Panc1 (cell line): ENCODE measurements around the gene RCOR3. TPM values are rescaled to one million over a fixed set of nuclear protein-coding genes. Genes with fewer than 3 reads are reported as not detected.

Experiments
- ATAC-seq: fragments of 200-7000 bp; cut with Tn5 transposase; 2 replicates; pipeline ENCODE4 v1.9.1; 2020; ENCODE audit warnings: mild to moderate bottlenecking, moderate library complexity
- BruUV-seq: library from RNA; stranded (reverse); fragments of 400-500 nt; replicated peaks from 2 replicates; lab custom pipeline; 2021; lab: Mats Ljungman, UMichigan
- CTCF ChIA-PET: fragments of 300-600 bp; sonication (Branson Sonifier 250); formaldehyde crosslinking; loops from one replicate; lab custom pipeline; 2022; ENCODE audit warnings: antibody characterized with exemption; lab: Charles Lee
- POLR2A ChIA-PET: fragments of 300-600 bp; sonication (Branson Sonifier 250); formaldehyde crosslinking; loops from one replicate; lab custom pipeline; 2022; ENCODE audit warnings: antibody characterized with exemption; lab: Charles Lee
- DNase-seq: peaks from one replicate; pipeline ENCODE4 v3.0.0-alpha.2; 2010; ENCODE audit warnings: low read depth, low spot score
- H3K27ac ChIP-seq: 2 replicates; pipeline ENCODE4 v1.5.1; 2011; ENCODE audit warnings: mild to moderate bottlenecking, low read length, inconsistent platforms
- H3K27me3 ChIP-seq: fragments of 200-500 bp; sonication (Bioruptor generic); 2 replicates; pipeline ENCODE4 v1.6.0; 2014; ENCODE audit warnings: low read length, inconsistent platforms; ENCODE audit not compliant: control insufficient read depth, insufficient read depth
- H3K36me3 ChIP-seq: fragments of 200-500 bp; sonication (Bioruptor generic); 2 replicates; pipeline ENCODE4 v1.5.1; 2014; ENCODE audit warnings: inconsistent platforms, mild to moderate bottlenecking, low read length, moderate library complexity; ENCODE audit not compliant: control insufficient read depth, insufficient read depth
- H3K4me1 ChIP-seq: 2 replicates; pipeline ENCODE4 v1.5.1; 2011; ENCODE audit warnings: inconsistent platforms, mild to moderate bottlenecking, low read length, moderate library complexity; ENCODE audit not compliant: control insufficient read depth, insufficient read depth
- H3K4me3 ChIP-seq, 2 experiments: 2 replicates each; pipeline ENCODE4 v1.5.1; 2011 to 2012; ENCODE audit warnings: low read depth in 2 of 2, low read length in 2 of 2, mild to moderate bottlenecking in 2 of 2, inconsistent platforms in 1 of 2, moderate library complexity in 1 of 2
- H3K9me3 ChIP-seq: fragments of 200-500 bp; sonication (Bioruptor generic); 2 replicates; pipeline ENCODE4 v1.5.1; 2014; ENCODE audit warnings: low read depth, mild to moderate bottlenecking, inconsistent platforms, low read length, moderate library complexity; ENCODE audit not compliant: control insufficient read depth, insufficient read depth
- POLR2AphosphoS5 ChIP-seq: IDR thresholded peaks from 2 replicates; pipeline ENCODE4 v1.6.1; 2012; ENCODE audit warnings: mild to moderate bottlenecking, low read depth, low read length, moderate library complexity
- REST ChIP-seq, 2 experiments: IDR thresholded peaks; 2 replicates each; pipeline ENCODE4 v1.6.1; 2011 to 2012; ENCODE audit warnings: low read depth in 2 of 2, control low read depth in 1 of 2, low read length in 1 of 2, mild to moderate bottlenecking in 1 of 2, moderate library complexity in 1 of 2; ENCODE audit not compliant: insufficient read depth in 1 of 2
- SIN3A ChIP-seq: IDR thresholded peaks from 2 replicates; pipeline ENCODE4 v1.6.1; 2012; ENCODE audit warnings: low read depth, mild to moderate bottlenecking, low read length, moderate library complexity, borderline replicate concordance; ENCODE audit not compliant: insufficient read depth
- TCF7L2 ChIP-seq: IDR thresholded peaks from 2 replicates; pipeline ENCODE4 v1.6.1; 2011; ENCODE audit warnings: mild to moderate bottlenecking, low read depth, low read length, inconsistent platforms
- in situ Hi-C: cut with HindIII; loops from 2 replicates; pipeline ENCODE4 v1.10.0; 2016; ENCODE audit warnings: low sequenced_read_pairs, low pct_unique_long_range_greater_than_20kb
- intact Hi-C: fragments of 100-400 bp; cut with micrococcal nuclease; formaldehyde crosslinking; loops from one replicate; pipeline ENCODE4 v1.10.0; 2022; ENCODE audit not compliant: unreplicated experiment
- total RNA-seq: library from RNA; stranded (reverse); gene quantifications from one replicate; pipeline ENCODE4 v1.2.1, GENCODE V29; 2021; ENCODE audit not compliant: unreplicated experiment
- TF ChIP-seq, protein P1 (sequence below): fragments of 450-650 bp; IDR thresholded peaks from 2 replicates; pipeline ENCODE4 v1.5.1; 2017; ENCODE audit warnings: mild to moderate bottlenecking

RCOR3 gene
- total RNA-seq, 1 experiment from 2014 or later, result 40.4 TPM

DNA sequence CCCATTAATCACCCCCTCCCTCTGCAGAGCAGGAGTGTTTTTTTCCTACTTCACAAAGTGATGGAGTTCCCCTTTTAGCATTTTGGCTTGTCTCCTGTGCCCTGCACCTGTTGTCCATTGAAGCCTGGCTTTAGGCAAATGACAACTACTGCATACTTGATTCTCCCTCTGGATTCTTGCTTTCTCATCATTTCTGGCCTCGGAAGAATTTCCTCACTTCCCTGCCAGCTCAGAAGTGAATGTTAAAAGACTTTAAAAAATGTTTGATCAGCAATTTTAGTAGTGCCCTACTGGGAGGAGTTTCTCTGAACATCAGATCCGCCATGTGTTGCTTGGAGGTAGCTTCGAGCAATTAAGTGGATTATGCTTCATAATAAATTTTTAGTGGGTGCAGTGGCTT lies 28.1 kb downstream of the RCOR3 start:
- H3K4me1 ChIP-seq, result no peaks in the 10 kb centered on the region
- intact Hi-C loops, result no loop called here
- ChIA-PET POLR2A (no interaction called here), CTCF (no interaction called here)
- TF ChIP-seq, protein P1, sequence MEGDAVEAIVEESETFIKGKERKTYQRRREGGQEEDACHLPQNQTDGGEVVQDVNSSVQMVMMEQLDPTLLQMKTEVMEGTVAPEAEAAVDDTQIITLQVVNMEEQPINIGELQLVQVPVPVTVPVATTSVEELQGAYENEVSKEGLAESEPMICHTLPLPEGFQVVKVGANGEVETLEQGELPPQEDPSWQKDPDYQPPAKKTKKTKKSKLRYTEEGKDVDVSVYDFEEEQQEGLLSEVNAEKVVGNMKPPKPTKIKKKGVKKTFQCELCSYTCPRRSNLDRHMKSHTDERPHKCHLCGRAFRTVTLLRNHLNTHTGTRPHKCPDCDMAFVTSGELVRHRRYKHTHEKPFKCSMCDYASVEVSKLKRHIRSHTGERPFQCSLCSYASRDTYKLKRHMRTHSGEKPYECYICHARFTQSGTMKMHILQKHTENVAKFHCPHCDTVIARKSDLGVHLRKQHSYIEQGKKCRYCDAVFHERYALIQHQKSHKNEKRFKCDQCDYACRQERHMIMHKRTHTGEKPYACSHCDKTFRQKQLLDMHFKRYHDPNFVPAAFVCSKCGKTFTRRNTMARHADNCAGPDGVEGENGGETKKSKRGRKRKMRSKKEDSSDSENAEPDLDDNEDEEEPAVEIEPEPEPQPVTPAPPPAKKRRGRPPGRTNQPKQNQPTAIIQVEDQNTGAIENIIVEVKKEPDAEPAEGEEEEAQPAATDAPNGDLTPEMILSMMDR, result no peak
- TF ChIP-seq TCF7L2, result no peak
- no TSS peak for BruUV-seq
- H3K36me3 ChIP-seq, result peaks cover 37% of the 10 kb centered on the region
- DNase-seq (no peak), ATAC-seq (no peak)
- H3K27me3 ChIP-seq, result no peaks in the 10 kb centered on the region
- no peak overlapping the region for H3K27ac ChIP-seq
- in situ Hi-C loops, result no loop called here
- H3K4me3 ChIP-seq, result no peak overlapping the region
- H3K9me3 ChIP-seq, result no peaks in the 10 kb centered on the region

- in situ Hi-C loops, result no loop called here
- intact Hi-C loops, result no loop called here
- Histone ChIP-seq H3K9me3 (no peaks in the 10 kb centered on the region), H3K4me1 (no peaks in the 10 kb centered on the region), H3K36me3 (peaks cover 67% of the 10 kb centered on the region), H3K27me3 (no peaks in the 10 kb centered on the region), H3K27ac (no peak overlapping the region), H3K4me3 (no peak overlapping the region)
- POLR2A ChIA-PET, result no interaction called here
- ATAC-seq (no peak), DNase-seq (no peak)
- TSS peak; percentile 5 for BruUV-seq
- CTCF ChIA-PET, result no interaction called here
- TF ChIP-seq POLR2AphosphoS5 (no peak), SIN3A (no peak), TCF7L2 (no peak), REST (IDR thresholded peaks at IDR 0.05; ENCODE audit: insufficient read depth in 1 of 2, low read depth in 2 of 2, low read length in 1 of 2) (no peak)
- TF ChIP-seq, protein P1, result no peak
These were observed 33.2 kb downstream of the RCOR3 start for GRCh38 chr1:211292411-211292810.

DNA sequence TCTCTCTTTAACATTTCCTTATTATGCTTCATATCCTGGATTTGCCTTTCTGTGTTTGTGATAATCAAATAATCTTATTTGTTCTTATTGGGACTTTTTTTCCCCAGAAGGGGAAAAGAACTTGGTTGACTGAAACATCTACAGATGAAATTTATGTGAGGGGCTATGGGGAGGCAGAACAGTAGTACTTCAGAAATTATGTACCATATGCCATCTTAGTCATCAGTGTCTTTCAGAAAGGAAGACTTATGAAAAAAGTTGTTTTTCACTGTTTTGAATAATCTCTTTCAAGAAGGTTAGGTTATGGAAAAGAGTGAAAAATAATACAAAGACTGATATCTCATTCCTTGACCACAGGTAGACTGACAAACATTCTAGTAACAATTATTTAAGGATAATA lies 37.2 kb downstream of the RCOR3 start:
- in situ Hi-C loops (no loop called here), intact Hi-C loops (no loop called here)
- CTCF ChIA-PET, result no interaction called here
- TF ChIP-seq, protein P1, result no peak
- no peak for TF ChIP-seq SIN3A
- no peak for TF ChIP-seq REST (IDR thresholded peaks at IDR 0.05; ENCODE audit: insufficient read depth in 1 of 2, low read depth in 2 of 2, low read length in 1 of 2)
- TF ChIP-seq POLR2AphosphoS5, result no peak
- TF ChIP-seq TCF7L2, result no peak
- Histone ChIP-seq H3K27ac (no peak overlapping the region), H3K27me3 (no peaks in the 10 kb centered on the region), H3K36me3 (peaks cover 51% of the 10 kb centered on the region), H3K9me3 (no peaks in the 10 kb centered on the region), H3K4me3 (no peak overlapping the region), H3K4me1 (no peaks in the 10 kb centered on the region)
- POLR2A ChIA-PET, result no interaction called here
- BruUV-seq, result no TSS peak
- ATAC-seq, result no peak
- DNase-seq, result no peak
